HTR-8/SVneo (cell line): ENCODE data around the gene PSME2.

Experiments used
- DNase-seq: peaks from one replicate; pipeline ENCODE4 v3.0.0; 2011; ENCODE audit warnings: low spot score, mixed read lengths; ENCODE audit not compliant: insufficient read length
- FAIRE-seq: peaks from 2 replicates; lab custom pipeline; 2011; peaks lifted over from hg19 to GRCh38; lab: Jason Lieb, UNC

PSME2 gene

DNA sequence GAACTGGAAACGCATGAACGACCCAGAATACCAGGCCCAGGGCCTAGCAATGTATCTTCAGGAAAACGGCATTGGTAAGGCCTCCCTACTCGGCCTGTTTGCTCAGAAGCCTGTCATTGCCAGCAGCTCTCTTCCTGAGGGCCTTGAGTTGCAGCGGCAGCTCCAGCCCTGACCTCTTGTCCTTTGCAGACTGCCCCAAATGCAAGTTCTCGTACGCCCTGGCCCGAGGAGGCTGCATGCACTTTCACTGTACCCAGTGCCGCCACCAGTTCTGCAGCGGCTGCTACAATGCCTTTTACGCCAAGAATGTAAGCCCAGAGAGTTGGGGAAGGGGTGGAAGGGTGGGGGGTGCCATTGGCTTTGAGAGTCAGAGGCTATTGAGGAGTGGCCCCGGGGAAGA, 10.9 kb upstream of the PSME2 start:
- DNase-seq (no peak), FAIRE-seq (no peak)

DNA sequence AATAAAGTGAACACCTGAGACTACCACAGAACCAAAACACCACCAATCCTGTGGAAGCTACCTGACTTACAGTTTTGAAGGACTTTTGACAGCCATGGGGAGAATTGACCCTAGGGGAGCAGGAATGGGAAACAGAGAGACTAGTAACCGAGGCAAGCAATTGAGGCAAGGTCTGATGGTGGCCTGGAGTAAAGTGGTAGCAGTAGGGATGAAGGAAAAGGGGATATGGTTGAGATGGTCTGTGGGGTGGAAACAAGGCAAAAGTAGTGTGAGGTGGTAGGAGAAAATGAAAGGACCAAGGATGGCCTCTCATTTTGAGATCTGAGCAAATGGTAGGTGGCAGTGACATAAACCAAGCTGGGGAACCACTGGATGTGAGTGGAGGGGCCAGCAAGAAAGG, 10.4 kb upstream of the PSME2 start:
- DNase-seq: no peak
- FAIRE-seq: no peak

- no peak for FAIRE-seq
Observed at GRCh38 chr14:24155100-24155499, 8.7 kb upstream of the PSME2 start.

DNA sequence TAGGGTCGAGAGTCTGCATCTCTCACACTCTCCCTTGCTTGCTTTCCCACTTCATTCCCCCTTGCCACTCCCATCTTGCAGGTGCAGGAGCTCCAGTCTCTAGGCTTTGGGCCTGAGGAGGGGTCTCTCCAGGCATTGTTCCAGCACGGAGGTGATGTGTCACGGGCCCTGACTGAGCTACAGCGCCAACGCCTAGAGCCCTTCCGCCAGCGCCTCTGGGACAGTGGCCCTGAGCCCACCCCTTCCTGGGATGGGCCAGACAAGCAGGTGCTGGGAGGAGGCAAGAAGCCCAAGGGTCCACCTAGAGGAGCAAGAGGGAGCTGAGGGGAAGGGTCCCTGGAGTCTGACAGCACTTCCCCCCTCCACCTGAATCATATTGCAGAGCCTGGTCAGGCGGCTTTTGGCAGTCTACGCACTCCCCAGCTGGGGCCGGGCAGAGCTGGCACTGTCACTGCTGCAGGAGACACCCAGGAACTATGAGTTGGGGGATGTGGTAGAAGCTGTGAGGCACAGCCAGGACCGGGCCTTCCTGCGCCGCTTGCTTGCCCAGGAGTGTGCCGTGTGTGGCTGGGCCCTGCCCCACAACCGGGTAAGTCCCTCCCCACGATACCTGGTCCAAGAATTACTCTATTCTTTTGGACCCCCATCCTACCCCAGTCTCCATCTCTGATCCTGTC, 5.1 kb upstream of the PSME2 start:
- no peak for FAIRE-seq
- DNase-seq: no peak

More at GRCh38 chr14:24155100-24155499, 8.7 kb upstream of the PSME2 start:
- DNase-seq: no peak

DNA sequence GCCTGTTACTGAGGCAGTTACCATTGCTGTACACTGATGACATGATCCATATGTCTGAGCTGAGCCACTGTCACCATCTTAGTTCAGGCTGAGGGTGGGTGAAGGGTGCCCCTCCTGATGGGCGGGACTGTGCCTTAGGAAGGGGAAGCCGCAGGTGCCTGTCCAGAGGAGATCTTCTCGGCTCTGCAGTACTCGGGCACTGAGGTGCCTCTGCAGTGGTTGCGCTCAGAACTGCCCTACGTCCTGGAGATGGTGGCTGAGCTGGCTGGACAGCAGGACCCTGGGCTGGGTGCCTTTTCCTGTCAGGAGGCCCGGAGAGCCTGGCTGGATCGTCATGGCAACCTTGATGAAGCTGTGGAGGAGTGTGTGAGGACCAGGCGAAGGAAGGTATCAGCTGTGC, 4.6 kb upstream of the PSME2 start:
- no peak for DNase-seq
- no peak for FAIRE-seq

DNA sequence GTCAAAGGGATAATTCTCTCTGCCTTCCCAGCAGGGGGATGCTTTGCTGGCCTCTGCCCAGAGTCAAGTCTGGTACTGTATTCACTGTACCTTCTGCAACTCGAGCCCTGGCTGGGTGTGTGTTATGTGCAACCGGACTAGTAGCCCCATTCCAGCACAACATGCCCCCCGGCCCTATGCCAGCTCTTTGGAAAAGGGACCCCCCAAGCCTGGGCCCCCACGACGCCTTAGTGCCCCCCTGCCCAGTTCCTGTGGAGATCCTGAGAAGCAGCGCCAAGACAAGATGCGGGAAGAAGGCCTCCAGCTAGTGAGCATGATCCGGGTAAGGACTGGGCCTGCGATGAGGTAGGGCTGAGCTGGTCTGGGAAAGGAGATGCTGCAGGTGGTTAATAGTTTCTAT, 4.2 kb upstream of the PSME2 start:
- no peak for DNase-seq
- no peak for FAIRE-seq

DNA sequence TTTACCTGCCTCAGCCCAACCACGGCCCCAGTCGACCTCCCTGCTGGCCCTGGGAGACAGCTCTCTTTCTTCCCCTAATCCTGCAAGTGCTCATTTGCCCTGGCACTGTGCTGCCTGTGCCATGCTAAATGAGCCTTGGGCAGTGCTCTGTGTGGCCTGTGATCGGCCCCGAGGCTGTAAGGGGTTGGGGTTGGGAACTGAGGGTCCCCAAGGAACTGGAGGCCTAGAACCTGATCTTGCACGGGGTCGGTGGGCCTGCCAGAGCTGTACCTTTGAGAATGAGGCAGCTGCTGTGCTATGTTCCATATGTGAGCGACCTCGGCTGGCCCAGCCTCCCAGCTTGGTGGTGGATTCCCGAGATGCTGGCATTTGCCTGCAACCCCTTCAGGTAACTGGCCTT, 3.7 kb upstream of the PSME2 start:
- DNase-seq (no peak), FAIRE-seq (no peak)

GRCh38 chr14:24149302-24149969, 3.0 kb upstream of the PSME2 start:
- no peak for DNase-seq
- no peak for FAIRE-seq

GRCh38 chr14:24147761-24148428, 1.5 kb upstream of the PSME2 start:
- DNase-seq (no peak), FAIRE-seq (no peak)

GRCh38 chr14:24146978-24147760, 759 bp upstream of the PSME2 start, which contains the start of gene RNF31:
TSS of gene RNF31 (plus strand) at chr14:24147498. CDS start at chr14:24147699, 201 bp downstream.
- peak; percentile 82 for DNase-seq
- peak; percentile 26 for FAIRE-seq

- FAIRE-seq (no peak), DNase-seq (no peak)
Observed at GRCh38 chr14:24145690-24146452, 539 bp downstream of the PSME2 start.

DNA sequence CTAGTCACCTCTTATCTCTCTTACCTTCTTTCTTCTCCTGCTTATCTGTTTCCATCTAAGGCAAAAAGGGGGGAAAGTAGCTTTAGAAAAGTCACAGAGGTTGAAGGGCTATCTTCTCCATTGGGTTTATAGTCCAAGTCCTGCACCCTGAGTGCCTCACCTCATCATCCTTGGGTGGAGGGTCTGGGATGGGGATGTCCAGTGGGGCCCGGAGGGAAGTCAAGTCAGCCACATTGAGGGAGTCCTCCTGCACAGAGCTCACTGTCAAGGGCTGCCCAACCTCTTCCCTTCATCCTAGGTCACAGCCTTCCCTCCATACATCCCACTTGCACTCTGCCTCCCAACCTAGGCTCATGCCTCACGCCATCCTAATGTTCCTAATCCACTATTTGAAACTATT, 1.2 kb downstream of the PSME2 start:
- FAIRE-seq (no peak), DNase-seq (no peak)

DNA sequence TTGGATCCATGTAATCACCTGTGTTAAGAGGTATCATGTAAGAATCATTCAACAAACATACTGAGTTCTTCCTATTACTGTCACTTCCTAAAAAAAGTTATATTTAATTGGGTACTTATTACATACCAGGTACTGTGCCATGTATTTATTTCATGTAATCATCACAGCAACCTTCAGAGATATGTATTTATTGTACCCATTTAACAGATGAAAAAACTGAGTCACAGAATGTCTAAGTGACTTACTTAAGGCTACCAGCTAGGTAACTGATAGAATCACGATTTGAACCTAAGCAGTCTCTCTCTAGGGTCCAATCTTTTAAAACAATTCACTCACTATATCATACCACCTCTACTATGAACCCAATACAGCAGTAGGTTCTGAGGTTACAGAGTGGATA, 2.0 kb downstream of the PSME2 start:
- no peak for FAIRE-seq
- no peak for DNase-seq

DNA sequence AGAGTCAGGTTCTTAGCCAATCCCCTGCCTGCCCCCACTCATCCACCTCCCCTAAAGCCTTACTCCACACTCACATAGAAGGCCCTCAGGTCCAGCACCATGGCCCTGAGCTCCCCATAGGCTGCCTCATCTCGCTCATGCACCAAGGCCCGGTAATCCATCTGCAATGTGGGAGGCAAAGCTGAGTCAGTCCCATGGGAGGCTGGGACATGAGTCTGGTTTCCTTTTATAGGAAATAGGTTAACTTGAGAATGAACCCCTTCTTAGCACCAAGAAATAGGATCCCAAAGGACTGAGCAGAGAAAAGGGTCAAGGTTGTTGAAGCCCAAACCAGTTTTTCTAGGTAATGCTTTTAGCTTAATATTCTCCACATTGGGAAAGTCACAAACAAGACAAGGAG, 2.9 kb downstream of the PSME2 start:
- FAIRE-seq (no peak), DNase-seq (no peak)

GRCh38 chr14:24141097-24141880, 5.1 kb downstream of the PSME2 start, which contains the start of gene EMC9:
TSS of gene EMC9 (minus strand) at chr14:24141591. CDS start at chr14:24141304, 287 bp downstream.
- FAIRE-seq: no peak
- peak; percentile 92 for DNase-seq

DNA sequence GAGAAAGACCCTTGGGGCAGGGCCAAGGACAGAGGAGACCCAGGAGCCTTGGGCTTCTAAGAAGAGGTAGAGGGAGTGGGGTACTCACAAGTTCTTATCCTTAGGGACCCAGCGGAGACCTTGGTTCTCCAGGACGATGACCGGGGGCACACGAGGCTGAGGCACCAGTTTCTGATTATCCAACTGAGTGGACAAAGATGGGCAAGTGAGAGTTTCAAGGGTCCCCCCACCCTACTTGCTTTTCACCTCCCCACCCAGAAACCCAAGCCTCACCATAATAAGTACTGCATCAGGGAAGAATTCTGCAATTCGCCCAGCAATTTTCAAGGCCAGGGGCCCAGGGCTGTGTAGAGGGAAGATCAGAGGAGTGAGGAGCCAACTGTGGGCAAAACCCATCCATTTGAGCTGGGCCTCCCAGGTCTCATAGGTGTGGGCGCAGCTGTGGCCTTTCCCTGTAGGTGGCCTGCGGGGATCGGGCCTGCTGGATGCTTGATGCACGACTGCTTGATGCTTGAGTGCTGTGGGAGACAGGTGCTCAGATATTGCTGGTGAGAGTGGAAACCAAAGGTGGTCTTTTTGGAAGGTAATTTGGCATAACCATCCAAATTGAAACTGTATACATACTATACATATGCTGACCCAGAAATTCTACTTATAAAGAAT, 7.0 kb downstream of the PSME2 start:
- DNase-seq (no peak), FAIRE-seq (no peak)

DNA sequence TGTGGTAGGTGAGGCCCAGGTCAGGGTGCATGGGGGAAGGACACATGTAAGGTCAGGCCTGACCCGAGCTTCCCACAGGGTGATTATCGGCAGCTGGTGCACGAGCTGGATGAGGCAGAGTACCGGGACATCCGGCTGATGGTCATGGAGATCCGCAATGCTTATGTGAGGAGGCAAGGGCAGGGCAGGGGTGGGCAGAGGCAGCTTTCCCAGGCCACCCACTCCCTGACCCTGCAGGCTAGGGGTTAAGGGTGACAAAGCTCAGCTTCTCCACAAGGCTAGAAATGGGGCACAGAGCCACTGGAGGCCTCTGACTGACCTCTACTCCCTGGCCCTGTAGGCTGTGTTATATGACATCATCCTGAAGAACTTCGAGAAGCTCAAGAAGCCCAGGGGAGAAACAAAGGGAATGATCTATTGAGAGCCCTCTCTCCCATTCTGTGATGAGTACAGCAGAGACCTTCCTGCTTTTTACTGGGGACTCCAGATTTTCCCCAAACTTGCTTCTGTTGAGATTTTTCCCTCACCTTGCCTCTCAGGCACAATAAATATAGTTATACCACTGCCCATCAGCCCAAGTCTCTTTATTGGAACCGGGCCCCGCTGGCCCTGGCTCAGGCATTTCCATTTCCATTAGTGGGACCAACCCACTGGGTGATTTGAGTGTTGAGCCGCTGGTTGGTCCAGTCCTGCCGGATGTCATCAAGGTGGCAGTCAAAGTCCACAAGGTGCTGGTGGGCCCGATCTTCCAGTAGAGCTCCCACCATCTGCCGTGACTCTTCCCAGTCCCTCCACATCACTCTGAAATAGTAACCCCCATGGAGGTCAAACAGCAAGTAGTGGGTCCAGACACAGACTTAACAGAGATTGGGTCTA, 7.8 kb downstream of the PSME2 start:
- DNase-seq (no peak), FAIRE-seq (no peak)
